Endothelial cell of umbilical vein (primary cell): ENCODE data around the gene NUP153. TPM values are rescaled to one million over a fixed set of nuclear protein-coding genes. Genes with fewer than 3 reads are reported as not detected.

Experiments
- BruUV-seq: library from RNA; stranded (reverse); fragments of 400-500 nt; replicated peaks from 2 replicates; lab custom pipeline; 2021; lab: Mats Ljungman, UMichigan
- CTCF ChIA-PET: fragments of 300-600, 350-600 bp; sonication (Branson Sonifier 250); formaldehyde crosslinking; loops from one replicate; lab custom pipeline; 2021; ENCODE audit warnings: antibody characterized with exemption, inconsistent platforms; lab: Charles Lee
- POLR2A ChIA-PET: fragments of 300-600, 350-600 bp; sonication (Branson Sonifier 250); formaldehyde crosslinking; loops from one replicate; lab custom pipeline; 2021; ENCODE audit warnings: antibody characterized with exemption, inconsistent platforms; lab: Charles Lee
- DNase-seq: peaks from one replicate; pipeline ENCODE4 v3.0.0-alpha.2; 2011; ENCODE audit warnings: low read depth, low spot score
- FAIRE-seq: peaks from 2 replicates; lab custom pipeline; 2011; peaks lifted over from hg19 to GRCh38; lab: Jason Lieb, UNC
- H2AFZ ChIP-seq: 2 replicates; pipeline ENCODE4 v1.6.0; 2012; ENCODE audit warnings: low read depth, low read length, control low read depth, inconsistent platforms
- H3K27ac ChIP-seq: 2 replicates; pipeline ENCODE4 v1.5.1; 2011; ENCODE audit warnings: low read depth, mild to moderate bottlenecking, control low read depth, low read length, moderate library complexity; ENCODE audit not compliant: insufficient read depth
- H3K27me3 ChIP-seq, 2 experiments: 2 replicates each; pipeline versions ENCODE4 v1.6.0 to v1.6.1; 2011; ENCODE audit warnings: low read length in 2 of 2, mixed read lengths in 1 of 2; ENCODE audit not compliant: control insufficient read depth in 2 of 2, insufficient read depth in 2 of 2
- H3K36me3 ChIP-seq, 2 experiments: 2 replicates in 1 of 2; 3 replicates in 1 of 2; pipeline ENCODE4 v1.5.1; 2011; ENCODE audit warnings: low read length in 2 of 2, mild to moderate bottlenecking in 1 of 2, moderate library complexity in 1 of 2; ENCODE audit not compliant: control insufficient read depth in 2 of 2, insufficient read depth in 2 of 2; ENCODE audit errors: extremely low read depth in 1 of 2
- H3K4me1 ChIP-seq: 3 replicates; pipeline ENCODE4 v1.5.1; 2011; ENCODE audit warnings: mild to moderate bottlenecking, low read length; ENCODE audit not compliant: control insufficient read depth, insufficient read depth; ENCODE audit errors: extremely low read depth
- H3K4me2 ChIP-seq: 2 replicates; pipeline ENCODE4 v1.6.1; 2011; ENCODE audit warnings: low read length, control low read depth, mixed read lengths; ENCODE audit not compliant: insufficient read depth
- H3K4me3 ChIP-seq, 3 experiments: fragments of 200-600 bp in 1 of 3; sonication (generic), shearing (Covaris generic) in 1 of 3; replicated peaks in 1 of 3; 2 replicates each; pipeline ENCODE4 v1.5.1; 2011 to 2016; ENCODE audit warnings: control low read depth in 3 of 3, low read length in 3 of 3, mild to moderate bottlenecking in 2 of 3, inconsistent platforms in 1 of 3, low read depth in 1 of 3, moderate library complexity in 1 of 3; ENCODE audit not compliant: insufficient read depth in 1 of 3
- H3K79me2 ChIP-seq: 2 replicates; pipeline ENCODE4 v1.6.0; 2012; ENCODE audit warnings: low read length, inconsistent platforms; ENCODE audit not compliant: control insufficient read depth, insufficient read depth
- H3K9ac ChIP-seq: replicated peaks from 2 replicates; pipeline ENCODE3; 2011; ENCODE audit warnings: low read length, control low read depth; ENCODE audit not compliant: insufficient read depth; ENCODE audit errors: extremely low read depth
- H3K9me1 ChIP-seq: replicated peaks from 3 replicates; pipeline ENCODE4 v1.6.0; 2011; ENCODE audit warnings: mild to moderate bottlenecking, low read length; ENCODE audit not compliant: control insufficient read depth, insufficient read depth; ENCODE audit errors: extremely low read depth
- H3K9me3 ChIP-seq: replicated peaks from 2 replicates; pipeline ENCODE4 v1.5.1; 2012; ENCODE audit warnings: low read length, inconsistent platforms; ENCODE audit not compliant: control insufficient read depth, insufficient read depth
- H4K20me1 ChIP-seq: replicated peaks from 2 replicates; pipeline ENCODE3; 2011; ENCODE audit warnings: mild to moderate bottlenecking, low read length; ENCODE audit not compliant: control insufficient read depth, insufficient read depth; ENCODE audit errors: extremely low read depth
- CTCF ChIP-seq, 2 donors: IDR thresholded peaks; 1 replicate in 1 of 2; 2 replicates in 1 of 2; pipeline ENCODE4 v1.5.1; 2011; ENCODE audit warnings: low read length in 2 of 2, mild to moderate bottlenecking in 2 of 2, moderate library complexity in 2 of 2, control low read depth in 1 of 2, inconsistent platforms in 1 of 2, low read depth in 1 of 2; ENCODE audit not compliant: insufficient read depth in 1 of 2; ENCODE audit errors: extremely low read depth in 1 of 2
- EZH2 ChIP-seq: IDR thresholded peaks from 2 replicates; pipeline ENCODE4 v1.6.1; 2012; ENCODE audit warnings: borderline replicate concordance, low read depth, mild to moderate bottlenecking, moderate library complexity, low read length, inconsistent platforms; ENCODE audit not compliant: severe bottlenecking
- FOS ChIP-seq: IDR thresholded peaks from 2 replicates; pipeline ENCODE4 v1.6.1; 2011; ENCODE audit warnings: mild to moderate bottlenecking, low read length, moderate library complexity, borderline replicate concordance; ENCODE audit not compliant: insufficient read depth
- GATA2 ChIP-seq: IDR thresholded peaks from 2 replicates; pipeline ENCODE4 v1.7.0; 2011; ENCODE audit warnings: low read depth, mild to moderate bottlenecking, moderate library complexity, mixed read lengths, low read length; ENCODE audit not compliant: insufficient read length, insufficient read depth
- JUN ChIP-seq: IDR thresholded peaks from 2 replicates; pipeline ENCODE4 v1.6.1; 2011; ENCODE audit warnings: borderline replicate concordance, low read depth; ENCODE audit not compliant: insufficient read length, insufficient read depth
- MYC ChIP-seq: IDR thresholded peaks from one replicate; pipeline ENCODE4 v1.6.1; 2011; ENCODE audit warnings: mild to moderate bottlenecking, low read depth, low read length
- POLR2A ChIP-seq: IDR thresholded peaks from 2 replicates; pipeline ENCODE4 v1.6.1; 2012; ENCODE audit warnings: low read depth, mild to moderate bottlenecking, control low read depth, low read length
- POLR2AphosphoS5 ChIP-seq: IDR thresholded peaks from 2 replicates; pipeline ENCODE4 v1.6.1; 2012; ENCODE audit warnings: low read depth, mild to moderate bottlenecking, control low read depth, low read length, moderate library complexity; ENCODE audit not compliant: insufficient read depth
- dilution Hi-C: fragments of 300-500 bp; cut with MboI; formaldehyde crosslinking; loops from one replicate; pipeline ENCODE4 v1.15.0; 2019; ENCODE audit warnings: low sequenced_read_pairs; ENCODE audit not compliant: extremely low pct_ligation_motif_present
- intact Hi-C: fragments of 100-400 bp; cut with micrococcal nuclease; formaldehyde crosslinking; loops from one replicate; pipeline ENCODE4 v1.10.0; 2022
- polyA plus RNA-seq, 4 experiments: library from polyadenylated mRNA; depleted of rRNA in 3 of 4; stranded (reverse) in 3 of 4; unstranded in 1 of 4; fragments of >200 nt; gene quantifications; 2 replicates each; pipeline versions ENCODE4 v1.2.1 to v1.2.3, GENCODE V29; 2011 to 2012; ENCODE audit warnings: missing spikeins in 1 of 4
- total RNA-seq: library from RNA; stranded (reverse); gene quantifications from 2 replicates; pipeline ENCODE4 v1.2.3, GENCODE V29; 2021
- TF ChIP-seq, protein P1 (sequence below): IDR thresholded peaks from 2 replicates; pipeline ENCODE4 v1.6.1; 2011; ENCODE audit not compliant: insufficient read depth, insufficient read length

NUP153 gene
- total and polyA plus RNA-seq, 2 donors (not counting 3 experiments of a cell fraction or from before 2014, with no cell fraction given): 22.0 to 51.0 TPM

GRCh38 chr6:17600527-17601385 is 106.0 kb downstream of the NUP153 start:
- Histone ChIP-seq H3K9me3 (no peaks in the 10 kb centered on the region), H3K4me2 (peak overlapping the region; percentile 66), H3K9ac (peak overlapping the region; percentile 83), H3K4me3 (peak overlapping the region; percentile 42 to 94 (median 91)), H3K79me2 (no peaks in the 10 kb centered on the region), H3K9me1 (no peaks in the 10 kb centered on the region), H3K27me3 (no peaks in the 10 kb centered on the region), H3K27ac (peak overlapping the region; percentile 84), H3K36me3 (no peaks in the 10 kb centered on the region), H4K20me1 (no peaks in the 10 kb centered on the region), H2AFZ (peak overlapping the region; percentile 99), H3K4me1 (peaks cover 5% of the 10 kb centered on the region)
- CTCF ChIA-PET: interaction anchor here (0.6 to 1.9 kb wide), 7 partner anchors 11 to 396 kb away, joined by 3 to 17 read pairs (median 4); no protein-coding TSS in a partner anchor
- POLR2A ChIA-PET: interaction anchor here (0.6 to 1.3 kb wide), 4 partner anchors 101 to 554 kb away, joined by 3 to 6 read pairs (median 4); partner anchors contain the start of genes NUP153 and TPMT
- dilution Hi-C loops: no loop called here
- intact Hi-C loops: loop anchor here (1.0 to 5.0 kb wide), 2 partner anchors 106 to 202 kb away; partner anchors contain the start of gene NUP153
- TF ChIP-seq FOS: no peak
- TF ChIP-seq POLR2A: no peak
- TF ChIP-seq MYC: no peak
- TF ChIP-seq, protein P1, sequence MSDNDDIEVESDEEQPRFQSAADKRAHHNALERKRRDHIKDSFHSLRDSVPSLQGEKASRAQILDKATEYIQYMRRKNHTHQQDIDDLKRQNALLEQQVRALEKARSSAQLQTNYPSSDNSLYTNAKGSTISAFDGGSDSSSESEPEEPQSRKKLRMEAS: no peak
- no peak for TF ChIP-seq EZH2
- no peak for TF ChIP-seq JUN
- no peak for TF ChIP-seq CTCF (IDR thresholded peaks at IDR 0.05; ENCODE audit: extremely low read depth in 1 of 2, insufficient read depth in 1 of 2, low read depth in 1 of 2, low read length in 2 of 2)
- TF ChIP-seq POLR2AphosphoS5: no peak
- no peak for TF ChIP-seq GATA2
- DNase-seq (peak; percentile 44), FAIRE-seq (no peak)
- no TSS peak for BruUV-seq
